Measurements from ENCODE around the gene SNED1. TPM values are rescaled to one million over a fixed set of nuclear protein-coding genes. Genes with fewer than 3 reads are reported as not detected.
A peak's percentile ranks its signal among the peaks of the same experiment; 100 is the strongest.

SNED1 gene
- total RNA-seq, 1 donor from 2014 or later, result 17.9 TPM

DNA sequence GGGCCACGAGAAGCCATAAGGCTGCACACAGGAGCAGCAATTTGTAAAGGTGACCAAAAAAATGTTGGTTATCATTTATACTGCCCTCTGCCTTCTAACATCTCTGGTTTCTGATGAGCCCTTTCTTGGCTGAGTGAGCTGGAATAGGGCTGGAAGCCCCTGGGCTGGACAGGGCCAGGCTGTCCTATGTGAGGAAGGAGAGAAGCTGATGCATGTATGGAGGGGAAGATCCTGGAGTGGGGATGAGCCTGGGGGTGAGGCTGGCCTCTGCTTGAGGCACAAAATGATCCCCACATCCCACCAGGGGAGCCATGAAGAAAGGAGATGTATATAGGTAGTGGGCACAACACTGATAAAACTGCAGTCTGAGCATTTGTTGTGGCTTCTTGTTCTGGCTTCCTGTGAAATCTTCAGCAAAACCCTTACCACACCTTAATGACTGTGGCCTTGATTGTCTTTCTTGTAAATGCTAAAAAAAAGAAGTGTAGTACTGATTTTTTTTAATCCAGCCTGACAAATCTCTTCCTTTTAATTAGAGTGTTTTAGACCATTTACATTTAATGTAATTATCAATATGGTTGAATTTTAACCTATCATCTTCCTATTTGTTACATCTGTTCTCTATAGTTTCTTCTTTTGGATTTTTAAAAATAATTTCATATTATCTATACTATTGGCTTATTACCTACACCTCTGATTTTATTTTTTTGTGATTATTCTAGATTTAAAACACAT is 5.6 kb downstream of the SNED1 start:
- no peak for DNase-seq (ENCODE audit: low read depth in 2 of 2)

DNA sequence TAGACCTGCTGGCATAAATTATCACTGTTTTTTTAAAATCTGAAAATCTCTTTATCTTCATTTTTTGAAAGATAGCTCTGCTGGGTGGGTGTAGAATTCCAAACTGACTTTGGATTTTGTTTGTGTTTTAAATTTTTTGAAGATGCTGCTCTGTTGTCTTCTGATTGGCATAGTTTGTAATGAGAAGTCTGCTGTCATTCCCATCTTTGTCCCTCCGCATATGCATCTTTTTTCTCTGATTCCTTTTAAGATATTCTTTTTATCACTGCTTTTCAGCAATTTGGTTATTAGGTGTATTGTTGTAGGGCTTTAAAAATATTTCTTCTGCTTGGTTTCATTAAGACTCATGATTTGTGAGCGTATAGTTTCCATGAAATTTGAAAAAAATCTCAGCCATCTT is 7.2 kb downstream of the SNED1 start:
- DNase-seq (ENCODE audit: low read depth in 2 of 2), result no peak

GRCh38 chr2:241006412-241006811 is 8.0 kb downstream of the SNED1 start:
- DNase-seq (ENCODE audit: low read depth in 2 of 2), result no peak

- DNase-seq (ENCODE audit: low read depth in 2 of 2), result no peak
Observed at GRCh38 chr2:241007111-241007510, 8.7 kb downstream of the SNED1 start.

GRCh38 chr2:241007880-241008710 is 9.7 kb downstream of the SNED1 start:
- no peak for DNase-seq (ENCODE audit: low read depth in 2 of 2)

DNA sequence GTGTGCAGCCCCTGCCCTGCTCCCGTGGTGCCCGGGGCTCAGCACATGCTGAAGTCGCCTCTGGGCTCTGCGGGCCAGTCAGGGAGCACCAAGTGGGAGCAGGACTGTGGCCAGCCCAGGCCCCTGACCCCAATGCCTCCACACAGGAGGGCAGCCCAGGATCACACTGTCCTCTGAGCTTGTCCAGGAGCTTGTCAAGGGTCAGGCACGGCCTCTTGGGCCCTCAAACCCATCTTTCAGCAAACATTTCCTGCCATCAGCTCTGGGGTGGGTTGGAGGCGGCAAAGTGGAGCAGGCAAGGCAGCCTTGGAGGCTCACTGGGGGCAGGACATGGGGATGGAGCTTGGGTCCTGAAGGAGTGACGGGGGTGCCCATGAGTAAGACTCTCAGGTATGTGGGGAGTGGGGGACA is 10.3 kb downstream of the SNED1 start:
- DNase-seq (ENCODE audit: low read depth in 2 of 2), result no peak

DNA sequence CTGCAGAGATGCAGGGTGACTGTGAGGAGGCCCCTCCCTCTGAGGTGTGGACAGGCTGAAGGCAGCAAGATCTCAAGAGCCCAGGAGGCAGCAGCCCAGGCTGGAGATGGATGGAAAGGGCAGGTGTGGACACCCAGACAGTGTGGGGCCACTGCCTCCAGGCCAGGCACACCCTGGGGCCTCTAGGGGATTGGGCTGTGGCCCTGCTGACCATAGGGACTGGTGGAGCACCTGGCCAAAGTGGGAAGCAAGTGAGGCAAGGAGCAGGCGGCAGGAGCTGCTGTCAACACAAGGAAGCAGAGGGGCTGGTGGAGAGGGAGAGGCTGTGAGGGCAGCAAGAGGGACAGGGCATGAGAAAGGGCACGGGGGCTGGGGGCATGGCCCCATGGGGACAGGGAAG is 10.8 kb downstream of the SNED1 start:
- no peak for DNase-seq (ENCODE audit: low read depth in 2 of 2)

GRCh38 chr2:241009601-241010530 is 11.4 kb downstream of the SNED1 start:
- DNase-seq (ENCODE audit: low read depth in 2 of 2), result peak; percentile 61 to 83

GRCh38 chr2:241010531-241011295 is 12.3 kb downstream of the SNED1 start:
- DNase-seq (ENCODE audit: low read depth in 2 of 2), result no peak

GRCh38 chr2:241011296-241011600 is 12.8 kb downstream of the SNED1 start:
- no peak for DNase-seq (ENCODE audit: low read depth in 2 of 2)

DNA sequence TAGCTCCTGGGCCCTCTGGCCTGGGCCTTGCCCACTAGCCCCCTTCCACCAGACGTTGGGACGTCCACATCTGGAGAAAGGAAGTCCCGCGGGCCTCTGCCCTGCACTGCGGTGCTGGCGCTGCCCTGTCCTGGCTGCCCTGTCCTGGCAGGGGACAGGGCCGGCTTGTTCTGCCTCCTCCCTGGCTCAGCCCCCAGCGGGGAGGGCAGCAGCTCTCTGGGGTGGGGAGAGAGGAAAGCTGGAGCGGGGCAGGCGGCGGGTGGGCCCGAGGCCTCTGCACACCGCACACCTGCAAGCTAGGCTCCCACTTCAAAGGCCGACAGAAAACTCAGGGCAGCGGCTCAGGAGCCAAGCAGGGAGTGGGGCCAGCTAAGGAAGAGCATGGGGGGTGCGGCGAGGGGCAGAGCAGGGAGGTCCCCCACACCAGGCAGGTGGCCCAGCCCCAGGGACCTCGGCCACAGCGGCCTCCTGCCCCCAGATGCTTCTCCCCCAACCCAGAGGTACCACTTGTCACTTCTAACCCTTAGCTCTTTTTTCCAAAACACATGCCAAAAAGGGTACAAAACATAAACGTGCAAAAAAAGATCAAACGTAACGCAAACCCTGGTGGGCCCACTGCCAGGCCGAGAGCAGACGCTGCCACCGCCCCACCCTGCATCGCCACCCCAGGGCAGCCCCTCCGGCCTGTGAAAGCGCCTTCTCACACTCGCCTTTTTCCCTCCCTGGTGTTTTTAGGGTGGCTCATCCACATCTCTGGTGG is 13.5 kb downstream of the SNED1 start:
- no peak for DNase-seq (ENCODE audit: low read depth in 2 of 2)

DNA sequence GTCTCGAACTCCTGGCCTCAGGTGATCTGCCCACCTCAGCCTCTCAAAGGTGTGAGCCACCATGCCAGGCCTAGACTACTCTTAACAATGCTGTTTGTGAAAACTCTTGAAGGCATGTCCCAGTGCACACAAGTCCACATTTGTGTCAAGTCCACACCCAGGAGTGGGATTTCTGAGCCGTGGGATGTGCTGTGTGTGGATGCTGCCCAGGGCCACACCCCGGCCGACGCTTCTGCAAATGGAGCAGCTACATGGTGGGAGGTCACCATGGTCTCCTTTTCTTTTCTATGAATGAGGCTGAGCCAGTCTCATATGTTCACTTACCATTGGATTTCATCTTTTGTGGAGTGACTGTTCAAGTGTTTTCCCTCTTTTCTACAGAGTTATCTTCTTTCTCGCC is 15.8 kb downstream of the SNED1 start:
- no peak for DNase-seq (ENCODE audit: low read depth in 2 of 2)

DNA sequence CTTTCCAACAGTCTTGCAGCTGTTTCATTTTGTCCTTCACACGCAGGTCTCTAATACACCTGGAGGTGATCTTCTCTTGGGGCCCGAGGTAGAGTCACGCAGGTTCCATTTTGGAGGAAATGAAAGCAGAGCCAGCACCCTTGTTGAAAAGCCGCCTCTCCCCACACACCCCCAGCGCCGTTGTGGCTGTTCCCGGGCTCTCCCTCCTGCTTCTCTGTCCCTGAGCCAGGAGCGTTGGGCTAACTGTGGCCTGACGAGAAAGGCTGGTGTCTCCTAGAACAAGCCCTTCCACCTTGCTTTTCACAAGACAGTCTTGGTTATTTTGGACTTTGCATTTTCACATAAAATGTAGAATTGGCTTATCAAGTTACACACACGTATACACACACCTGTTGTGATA is 16.3 kb downstream of the SNED1 start:
- DNase-seq (ENCODE audit: low read depth in 2 of 2), result no peak

DNA sequence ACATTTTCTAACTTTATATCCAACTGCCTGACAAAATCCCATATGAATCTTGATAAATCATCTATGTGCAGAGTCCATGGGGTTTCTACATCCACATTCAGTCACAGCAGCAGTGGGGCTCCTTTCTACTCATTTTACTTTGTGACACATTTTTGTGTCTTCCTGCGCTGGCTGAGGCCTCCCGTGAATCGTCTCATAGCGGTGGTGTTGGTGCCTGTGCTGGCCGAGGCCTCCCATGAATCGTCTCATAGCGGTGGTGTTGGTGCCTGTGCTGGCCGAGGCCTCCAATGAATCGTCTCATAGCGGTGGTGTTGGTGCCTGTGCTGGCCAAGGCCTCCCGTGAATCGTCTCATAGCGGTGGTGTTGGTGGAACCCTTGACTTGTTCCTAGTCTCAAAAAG is 17.0 kb downstream of the SNED1 start:
- DNase-seq (ENCODE audit: low read depth in 2 of 2), result no peak

GRCh38 chr2:241017228-241017940 is 19.0 kb downstream of the SNED1 start:
- DNase-seq (ENCODE audit: low read depth in 2 of 2), result no peak

- DNase-seq (ENCODE audit: low read depth in 2 of 2), result no peak
Observed at GRCh38 chr2:241018051-241018891, 19.9 kb downstream of the SNED1 start.

DNA sequence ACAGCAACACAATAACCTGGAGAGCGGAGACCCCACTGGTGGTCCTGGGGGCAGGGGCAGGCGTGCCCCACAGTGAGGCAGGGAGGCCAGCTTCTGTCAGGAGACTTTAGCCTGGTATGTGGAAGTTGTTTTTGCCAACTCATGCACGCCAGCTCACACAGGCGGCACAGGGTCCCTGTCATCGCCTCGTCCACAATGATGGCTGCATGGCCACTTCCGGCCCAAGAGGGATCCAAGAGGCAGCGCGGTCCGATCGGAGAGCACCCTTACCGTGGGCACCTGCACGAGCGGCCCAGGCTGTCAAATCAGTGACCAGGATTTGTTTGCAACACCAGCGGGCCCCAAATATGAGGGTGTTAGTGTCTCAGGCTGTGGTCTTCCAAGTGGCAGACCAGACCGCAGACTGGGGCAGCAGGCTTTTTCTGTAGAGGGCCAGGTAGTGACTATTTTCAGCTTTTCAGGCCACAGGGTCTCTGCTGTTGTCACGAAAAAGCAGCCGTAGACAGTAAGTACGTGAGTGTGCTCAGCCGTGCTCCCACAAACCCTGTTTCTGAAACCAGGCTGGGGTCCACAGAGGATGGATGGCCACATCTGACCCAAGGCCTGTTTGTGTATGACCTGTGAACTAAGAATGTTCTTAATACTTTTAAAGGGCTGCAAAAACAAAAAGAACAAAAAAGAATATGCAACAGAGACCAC is 21.2 kb downstream of the SNED1 start:
- DNase-seq (ENCODE audit: low read depth in 2 of 2), result no peak

DNA sequence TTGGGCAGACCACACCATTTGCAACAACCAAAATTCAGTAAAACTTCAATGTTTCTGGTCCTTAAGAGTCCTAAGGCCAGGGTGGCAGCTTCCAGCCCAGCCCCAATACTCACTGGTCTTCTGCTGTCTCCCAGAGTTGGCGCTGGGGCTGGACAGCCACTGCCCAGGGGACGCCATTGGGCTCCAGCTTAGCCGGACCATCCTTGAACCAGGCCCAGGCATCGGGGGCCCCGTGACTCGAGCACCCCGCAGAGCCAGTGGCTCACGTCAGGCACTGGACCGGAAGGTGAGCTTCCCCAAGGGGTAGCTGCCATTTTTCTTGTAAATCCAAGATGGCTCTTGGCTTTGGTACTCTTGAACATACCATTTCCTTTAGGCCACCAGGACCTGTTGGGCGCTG is 21.8 kb downstream of the SNED1 start:
- no peak for DNase-seq (ENCODE audit: low read depth in 2 of 2)

Measured in lung microvascular endothelial cell (primary cell).